D721Med (cell line): Measurements from ENCODE around the gene NMB.

Source experiments
- DNase-seq: peaks from one replicate; pipeline ENCODE4 v3.0.0; 2011; ENCODE audit warnings: low spot score; ENCODE audit not compliant: insufficient read length
- FAIRE-seq: peaks from 2 replicates; lab custom pipeline; 2011; peaks lifted over from hg19 to GRCh38; lab: Jason Lieb, UNC
- TF ChIP-seq, protein P1 (sequence below): IDR thresholded peaks from 2 replicates; pipeline ENCODE4 v1.5.1; 2012; ENCODE audit warnings: mild to moderate bottlenecking, control low read depth; ENCODE audit not compliant: insufficient read depth; ENCODE audit errors: missing control alignments

Gene NMB

GRCh38 chr15:84658080-84658787, at the start of gene NMB:
Gene NMB, minus strand, starts transcription at chr15:84658199. Its CDS starts 47 bp downstream, at chr15:84658152.
- DNase-seq = peak; percentile 95
- TF ChIP-seq, protein P1, sequence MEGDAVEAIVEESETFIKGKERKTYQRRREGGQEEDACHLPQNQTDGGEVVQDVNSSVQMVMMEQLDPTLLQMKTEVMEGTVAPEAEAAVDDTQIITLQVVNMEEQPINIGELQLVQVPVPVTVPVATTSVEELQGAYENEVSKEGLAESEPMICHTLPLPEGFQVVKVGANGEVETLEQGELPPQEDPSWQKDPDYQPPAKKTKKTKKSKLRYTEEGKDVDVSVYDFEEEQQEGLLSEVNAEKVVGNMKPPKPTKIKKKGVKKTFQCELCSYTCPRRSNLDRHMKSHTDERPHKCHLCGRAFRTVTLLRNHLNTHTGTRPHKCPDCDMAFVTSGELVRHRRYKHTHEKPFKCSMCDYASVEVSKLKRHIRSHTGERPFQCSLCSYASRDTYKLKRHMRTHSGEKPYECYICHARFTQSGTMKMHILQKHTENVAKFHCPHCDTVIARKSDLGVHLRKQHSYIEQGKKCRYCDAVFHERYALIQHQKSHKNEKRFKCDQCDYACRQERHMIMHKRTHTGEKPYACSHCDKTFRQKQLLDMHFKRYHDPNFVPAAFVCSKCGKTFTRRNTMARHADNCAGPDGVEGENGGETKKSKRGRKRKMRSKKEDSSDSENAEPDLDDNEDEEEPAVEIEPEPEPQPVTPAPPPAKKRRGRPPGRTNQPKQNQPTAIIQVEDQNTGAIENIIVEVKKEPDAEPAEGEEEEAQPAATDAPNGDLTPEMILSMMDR = peak; percentile 16
- FAIRE-seq = no peak

- DNase-seq (no peak), FAIRE-seq (no peak)
- TF ChIP-seq, protein P1 = no peak
Measured at GRCh38 chr15:84703808-84704207, 45.8 kb upstream of the NMB start.

- no peak for DNase-seq
- no peak for FAIRE-seq
- TF ChIP-seq, protein P1 = no peak
Measured at GRCh38 chr15:84702961-84703482, 45.0 kb upstream of the NMB start.

DNA sequence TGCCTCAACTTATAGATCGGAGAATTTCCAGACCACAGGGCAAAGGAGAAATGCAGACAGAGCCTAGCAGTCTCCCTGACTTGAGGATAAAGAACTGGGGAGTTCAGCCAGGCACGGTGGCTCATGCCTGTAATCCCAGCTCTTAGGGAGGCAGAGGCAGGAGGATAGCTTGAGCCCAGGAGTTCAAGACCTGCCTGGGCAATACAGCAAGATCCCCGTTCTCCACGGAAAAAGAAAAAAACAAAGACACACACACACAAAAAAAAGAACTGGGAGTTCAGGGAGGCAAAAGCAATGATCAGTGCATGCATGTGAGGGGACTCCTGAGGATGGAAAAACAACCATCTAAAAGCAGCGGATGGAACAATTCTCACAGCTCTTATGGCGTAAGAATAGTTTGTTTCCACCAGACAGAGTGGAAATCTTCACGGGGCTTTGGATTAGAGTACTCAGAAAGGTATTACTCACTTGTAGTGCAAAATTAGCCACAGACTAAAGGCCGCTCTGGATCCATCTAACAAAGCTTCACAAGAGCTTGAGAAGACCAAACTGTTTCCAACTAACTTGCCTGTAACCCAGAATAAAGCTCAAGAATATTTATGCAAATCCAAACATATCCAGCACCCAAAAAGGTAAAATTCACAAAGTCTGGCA, 41.7 kb upstream of the NMB start:
- FAIRE-seq (no peak), DNase-seq (no peak)
- TF ChIP-seq, protein P1 = no peak

GRCh38 chr15:84697236-84697990, 39.4 kb upstream of the NMB start:
- DNase-seq (no peak), FAIRE-seq (no peak)
- TF ChIP-seq, protein P1 = no peak

DNA sequence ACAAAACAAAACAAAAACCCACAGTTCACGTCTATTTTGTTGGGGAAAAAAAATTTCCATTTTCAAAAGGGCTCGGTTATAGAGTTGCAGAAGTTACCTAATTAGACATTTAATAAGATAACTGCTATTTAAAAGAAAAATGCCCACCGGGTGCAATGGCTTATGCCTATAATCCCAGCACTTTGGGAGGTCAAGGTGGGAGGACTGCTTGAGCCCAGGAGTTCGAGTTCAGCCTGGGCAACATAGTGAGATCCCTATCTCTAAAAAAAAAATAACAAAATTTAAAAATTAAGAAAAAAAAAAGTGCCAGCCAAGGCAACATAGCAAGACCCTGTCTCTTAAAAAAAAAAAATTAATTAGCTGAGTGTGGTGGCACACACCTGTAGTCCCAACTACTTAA, 38.8 kb upstream of the NMB start:
- TF ChIP-seq, protein P1 = no peak
- FAIRE-seq (no peak), DNase-seq (no peak)
